ENCODE measurements around the gene RNU6-9.

GRCh38 chr19:855566-856120 lies 37.6 kb upstream of the RNU6-9 start:
- TF ChIP-seq EZH2 (IDR thresholded peaks at IDR 0.05; ENCODE audit: insufficient read depth, poor library complexity, severe bottlenecking) (no peak), EZH2phosphoT487 (IDR thresholded peaks at IDR 0.05; ENCODE audit: insufficient read depth, low read depth) (no peak)
